GM21786 (cell line): ENCODE data around the gene CYP27B1.
A peak's percentile ranks its signal among the peaks of the same experiment; 100 is the strongest.

Source experiments
- ATAC-seq: cut with Tn5 transposase; IDR thresholded peaks from one replicate; pipeline ENCODE4 v1.9.1; 2021; ENCODE audit not compliant: unreplicated experiment

CYP27B1 gene

DNA sequence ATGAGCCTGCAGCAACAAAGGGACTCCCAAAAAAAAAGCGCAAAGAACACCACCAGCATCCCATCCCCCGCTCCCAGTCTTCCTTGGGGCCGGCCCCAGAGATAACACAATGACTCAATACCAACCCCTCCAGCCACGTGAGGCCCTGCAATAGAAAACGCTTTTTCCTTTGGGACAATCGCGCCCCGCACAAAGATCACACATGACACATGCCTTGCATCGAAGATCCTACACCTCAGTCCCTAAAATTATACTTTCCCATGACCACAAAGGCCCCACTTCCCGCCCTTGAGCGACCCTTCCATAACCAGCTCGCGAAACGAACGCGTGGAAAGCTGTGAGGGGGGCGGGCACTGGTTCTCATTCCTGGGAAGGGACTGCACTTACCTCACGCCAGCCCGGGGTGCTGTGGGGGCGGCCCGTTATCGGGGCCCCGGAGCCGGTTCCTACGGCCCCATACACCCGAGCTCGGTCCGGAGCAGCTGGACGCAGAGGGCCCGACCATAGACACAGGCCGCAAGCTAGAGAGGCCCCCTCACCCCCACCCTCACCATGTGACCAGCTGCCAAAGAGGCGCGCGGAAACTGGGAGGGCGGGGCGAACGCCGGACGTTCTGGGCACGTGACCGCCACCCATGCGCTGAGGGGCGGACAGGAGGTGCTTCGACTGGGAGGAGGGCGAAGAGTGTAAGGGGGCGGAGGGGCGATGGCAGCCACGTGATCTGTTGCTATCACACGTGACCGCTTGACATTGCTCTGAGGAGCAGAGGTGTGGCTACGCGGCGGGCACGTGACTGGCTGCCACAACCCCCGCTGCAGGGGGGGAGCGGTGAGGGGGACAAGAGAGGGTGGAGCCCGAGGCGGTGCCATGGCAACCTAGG lies 14.8 kb downstream of the CYP27B1 start, which contains the start of gene CDK4:
Gene CDK4, minus strand, starts transcription at position 523 of the 880 bp plus-strand sequence. CDS start 593 bp downstream, outside the sequence.
- ATAC-seq = peak; percentile 72

DNA sequence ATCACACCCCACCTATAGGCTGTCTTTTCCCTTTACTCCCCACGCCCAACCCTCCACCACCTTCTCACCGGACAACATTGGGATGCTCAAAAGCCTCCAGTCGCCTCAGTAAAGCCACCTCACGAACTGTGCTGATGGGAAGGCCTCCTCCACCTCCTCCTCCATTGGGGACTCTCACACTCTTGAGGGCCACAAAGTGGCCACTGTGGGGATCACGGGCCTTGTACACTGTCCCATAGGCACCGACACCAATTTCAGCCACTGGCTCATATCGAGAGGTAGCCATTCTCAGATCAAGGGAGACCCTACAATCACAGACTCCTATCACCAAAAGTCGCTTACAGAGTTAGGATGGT lies 15.5 kb downstream of the CYP27B1 start:
- no peak for ATAC-seq

DNA sequence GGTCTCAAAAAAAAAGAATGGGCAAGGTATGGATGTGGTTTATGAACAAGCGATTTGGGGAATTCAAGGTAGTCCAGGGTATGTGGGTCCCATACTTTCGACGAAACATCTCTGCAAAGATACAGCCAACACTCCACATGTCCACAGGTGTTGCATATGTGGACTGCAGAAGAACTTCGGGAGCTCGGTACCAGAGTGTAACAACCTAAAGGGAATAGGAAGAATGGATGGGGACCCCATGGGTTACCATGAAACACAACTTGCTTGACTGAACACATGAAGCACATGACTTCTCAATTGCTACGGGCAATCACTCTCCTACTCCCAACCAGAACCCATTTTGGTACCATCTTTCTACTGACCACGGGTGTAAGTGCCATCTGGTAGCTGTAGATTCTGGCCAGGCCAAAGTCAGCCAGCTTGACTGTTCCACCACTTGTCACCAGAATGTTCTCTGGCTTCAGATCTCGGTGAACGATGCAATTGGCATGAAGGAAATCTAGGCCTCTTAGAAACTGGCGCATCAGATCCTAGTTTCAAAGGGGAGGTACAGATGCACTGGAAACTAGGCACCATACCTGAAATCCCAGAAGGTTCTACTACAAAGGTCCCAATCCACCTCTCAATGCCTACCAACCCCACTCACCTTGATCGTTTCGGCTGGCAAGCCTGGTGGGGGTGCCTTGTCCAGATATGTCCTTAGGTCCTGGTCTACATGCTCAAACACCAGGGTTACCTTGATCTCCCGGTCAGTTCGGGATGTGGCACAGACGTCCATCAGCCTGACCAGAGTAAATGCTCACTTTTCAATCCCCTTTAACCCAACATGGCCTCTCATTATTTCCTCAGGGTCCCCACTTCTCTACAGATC lies 16.1 kb downstream of the CYP27B1 start:
- ATAC-seq = no peak

DNA sequence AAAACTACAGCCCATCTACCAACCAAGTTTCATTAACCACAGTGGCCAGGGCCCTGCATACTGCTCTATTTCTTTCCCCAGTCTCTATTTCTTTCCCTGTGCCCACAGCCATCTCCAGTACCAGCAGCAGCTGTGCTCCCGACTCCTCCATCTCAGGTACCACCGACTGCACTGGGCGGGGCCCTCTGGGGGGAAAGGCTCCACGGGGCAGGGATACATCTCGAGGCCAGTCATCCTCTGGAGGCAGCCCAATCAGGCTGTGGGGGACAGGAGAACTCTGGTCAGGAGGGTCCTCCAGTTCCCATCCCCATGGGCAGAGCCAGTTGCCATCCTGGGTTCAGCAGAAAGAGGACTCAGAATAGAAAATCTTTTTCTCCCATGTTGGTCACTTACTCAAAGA lies 17.8 kb downstream of the CYP27B1 start:
- no peak for ATAC-seq

DNA sequence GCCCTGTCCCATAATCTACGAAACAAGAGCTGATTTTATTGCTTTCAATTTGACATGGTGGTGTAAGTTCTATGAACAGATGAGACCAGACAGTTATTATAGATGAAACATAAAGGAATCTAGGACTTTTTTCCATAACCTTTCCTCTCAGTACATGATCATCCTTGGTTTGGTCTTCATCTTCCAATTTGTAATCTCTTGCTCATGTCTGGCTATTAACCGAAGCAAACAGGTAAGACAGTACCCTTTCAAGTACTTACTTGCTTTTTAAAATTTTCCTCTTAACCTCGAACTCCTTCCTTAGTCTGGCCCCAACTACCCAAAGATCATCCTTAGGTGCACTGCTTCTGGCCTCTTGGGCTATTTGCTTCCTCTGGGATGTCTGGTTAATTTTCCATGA lies 20.9 kb downstream of the CYP27B1 start:
- ATAC-seq = no peak

DNA sequence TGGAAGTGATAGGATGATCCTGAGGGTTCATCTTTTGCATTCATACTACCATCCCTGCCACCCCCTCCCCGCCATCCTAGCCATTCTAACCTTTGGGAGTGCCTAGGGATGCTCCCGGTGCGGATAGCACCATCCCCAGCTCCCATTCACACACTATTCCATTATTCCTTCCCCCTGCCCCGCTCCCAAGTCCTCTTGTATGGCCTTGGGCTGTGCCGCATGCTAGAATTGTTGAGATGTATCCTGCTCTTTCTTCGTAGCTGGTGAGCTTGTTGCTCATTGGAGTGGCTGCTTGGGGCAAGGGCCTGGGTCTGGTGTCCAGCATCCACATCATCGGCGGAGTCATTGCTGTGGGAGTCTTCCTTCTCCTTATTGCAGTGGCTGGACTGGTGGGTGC lies 21.4 kb downstream of the CYP27B1 start:
- no peak for ATAC-seq

DNA sequence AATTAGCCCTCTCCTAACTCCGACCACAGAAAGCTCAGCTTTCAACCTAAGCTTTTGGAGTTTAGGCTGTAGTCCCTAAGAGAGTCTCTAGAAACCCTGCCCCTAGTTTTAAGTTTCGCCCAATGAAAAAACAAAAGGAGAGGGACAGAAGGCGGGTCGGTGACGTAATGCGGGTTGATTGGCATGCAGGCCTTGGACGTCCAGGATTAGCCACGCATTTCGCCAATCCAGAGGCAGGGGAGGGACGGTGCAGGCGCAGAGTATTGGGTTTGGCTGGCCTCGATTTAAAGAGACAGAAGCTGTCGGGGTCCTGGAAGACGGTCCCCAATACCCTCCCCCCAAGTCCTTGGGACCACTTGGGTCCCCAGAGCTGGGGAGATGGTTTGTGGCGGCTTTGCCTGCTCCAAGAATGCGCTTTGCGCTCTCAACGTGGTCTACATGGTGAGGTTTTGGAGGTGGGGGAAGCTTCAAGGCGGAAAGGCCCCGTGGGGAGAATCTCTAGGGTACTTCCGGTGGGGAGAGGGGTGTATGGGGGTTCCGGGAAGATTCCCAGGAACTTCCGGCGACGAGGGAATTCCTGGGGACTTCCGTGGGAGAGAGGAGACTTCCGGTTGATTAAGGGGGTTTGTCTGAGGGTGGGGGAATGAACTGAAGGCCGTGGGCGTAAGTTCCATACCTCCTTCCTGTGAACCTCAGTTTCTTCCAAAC lies 21.9 kb downstream of the CYP27B1 start, which contains the start of gene TSPAN31:
Gene TSPAN31, plus strand, starts transcription at position 263 of the 708 bp plus-strand sequence. Its CDS starts 116 bp downstream, at position 379.
- peak; percentile 78 for ATAC-seq

- ATAC-seq = peak; percentile 31
Observed at GRCh38 chr12:57744194-57744776, 22.6 kb downstream of the CYP27B1 start.

- ATAC-seq = no peak
Observed at GRCh38 chr12:57743769-57744168, 23.1 kb downstream of the CYP27B1 start.

- ATAC-seq = peak; percentile 59
Observed at GRCh38 chr12:57741844-57742738, 24.8 kb downstream of the CYP27B1 start.

DNA sequence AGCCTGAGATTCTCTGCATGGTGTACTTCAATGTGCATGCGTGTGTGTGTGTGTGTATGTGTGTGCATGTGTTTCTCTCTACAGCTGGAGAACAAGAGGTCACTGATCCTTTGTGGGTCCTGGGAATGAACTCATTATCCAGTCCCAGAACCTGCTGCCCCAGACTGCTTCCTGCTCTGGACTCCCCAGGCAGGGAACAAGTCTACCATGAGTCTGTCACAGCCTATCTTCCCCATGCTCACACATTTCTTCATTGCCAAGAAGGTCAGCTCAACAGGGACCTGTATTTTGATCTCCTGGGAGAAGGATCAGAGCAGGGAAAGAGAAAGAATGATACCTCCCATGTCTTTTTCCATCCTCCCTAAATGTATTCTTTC lies 25.5 kb downstream of the CYP27B1 start:
- ATAC-seq = no peak

GRCh38 chr12:57740656-57741412 lies 26.0 kb downstream of the CYP27B1 start:
- ATAC-seq = peak; percentile 51

GRCh38 chr12:57739914-57740538 lies 26.9 kb downstream of the CYP27B1 start:
- ATAC-seq = no peak

DNA sequence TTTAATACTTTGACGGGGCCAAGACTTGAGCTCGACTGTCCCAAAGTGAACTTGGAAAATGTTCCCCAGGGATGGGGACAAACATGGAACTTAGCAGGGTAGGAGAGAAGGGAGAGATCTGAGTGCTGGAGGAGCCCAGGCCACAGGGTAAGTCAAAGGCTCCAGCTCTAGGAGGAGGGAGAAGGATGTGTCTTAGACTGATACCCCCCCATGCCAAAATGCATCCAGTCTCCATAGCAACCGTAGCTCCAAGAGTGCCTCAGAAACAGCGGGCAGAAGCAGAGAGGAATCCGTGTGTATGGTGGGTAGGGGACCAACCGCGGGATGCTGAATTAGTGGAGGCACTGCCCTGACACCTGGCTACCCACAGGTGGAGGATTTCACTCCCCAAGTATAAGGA lies 27.5 kb downstream of the CYP27B1 start:
- ATAC-seq = no peak

DNA sequence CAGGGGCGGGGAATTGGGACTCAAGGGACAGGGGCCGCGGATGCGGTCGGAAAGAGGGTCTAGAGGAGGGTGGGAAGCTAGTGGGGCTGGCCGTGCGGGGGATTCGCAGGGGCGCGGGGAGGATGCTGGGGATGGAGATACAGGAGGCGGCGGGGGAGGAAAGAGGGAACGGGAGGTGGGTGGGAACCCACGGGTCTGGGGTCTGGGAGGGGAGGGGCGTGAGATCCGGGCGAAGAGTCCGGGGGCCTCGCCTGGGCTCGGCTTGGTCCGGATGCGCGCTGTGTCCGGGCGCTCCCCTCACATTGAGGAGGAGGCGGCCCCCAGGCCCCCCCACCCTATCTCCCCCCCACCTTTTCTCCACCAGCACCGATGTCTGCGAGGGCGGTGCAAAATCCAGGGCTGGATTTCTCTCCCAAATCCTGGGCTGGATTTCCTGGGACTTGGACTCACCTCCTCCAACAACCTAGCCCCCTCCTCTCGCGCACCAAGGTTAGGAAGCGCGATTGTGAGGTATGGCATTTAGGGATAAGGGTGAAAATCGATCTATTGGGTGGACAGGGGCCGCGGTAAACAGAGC lies 28.1 kb downstream of the CYP27B1 start, which contains the start of gene AGAP2:
Gene AGAP2, minus strand, starts transcription at position 82 of the 577 bp plus-strand sequence. CDS start 496 bp downstream, outside the sequence.
- ATAC-seq = no peak

GRCh38 chr12:57737467-57738460 lies 29.1 kb downstream of the CYP27B1 start:
- ATAC-seq = no peak
